ENCODE measurements around the gene LIN7B. TPM values are rescaled to one million over a fixed set of nuclear protein-coding genes. Genes with fewer than 3 reads are reported as not detected.

LIN7B gene
- total and polyA plus RNA-seq, 2 of the 13 experiments (the other 11 are each of a cell fraction or from before 2014, with no cell fraction given) = 5.3 to 7.6 TPM

GRCh38 chr19:49113762-49114629 is at the start of gene LIN7B (continued):
- TF ChIP-seq ZNF883 (CRISPR knock-in tag; IDR thresholded peaks at IDR 0.05; ENCODE audit: not compliant biosample characterization) (no peak), CHD2 (IDR thresholded peaks at IDR 0.05; ENCODE audit: low read depth, low read length) (no peak), FOXA1 (IDR thresholded peaks at IDR 0.05) (no peak), FOXA1 (CRISPR knock-in tag; IDR thresholded peaks at IDR 0.05) (no peak), REST (IDR thresholded peaks at IDR 0.05; ENCODE audit: borderline replicate concordance in 1 of 2, low read depth in 1 of 2, low read length in 2 of 2) (no peak), HHEX (CRISPR knock-in tag; IDR thresholded peaks at IDR 0.05) (no peak), ZNF597 (CRISPR knock-in tag; IDR thresholded peaks at IDR 0.05) (no peak), CBX5 (CRISPR knock-in tag; IDR thresholded peaks at IDR 0.05; ENCODE audit: borderline replicate concordance) (no peak), GLMP (CRISPR knock-in tag; IDR thresholded peaks at IDR 0.05; ENCODE audit: borderline replicate concordance) (no peak), YEATS2 (CRISPR knock-in tag; IDR thresholded peaks at IDR 0.05; ENCODE audit: borderline replicate concordance) (no peak; the same call in 1 of the 2 replicates), KLF11 (CRISPR knock-in tag; IDR thresholded peaks at IDR 0.05) (no peak), NFE2L1 (CRISPR knock-in tag; IDR thresholded peaks at IDR 0.05; ENCODE audit: borderline replicate concordance) (no peak), FLYWCH1 (CRISPR knock-in tag; IDR thresholded peaks at IDR 0.05) (no peak), ZNF709 (CRISPR knock-in tag; IDR thresholded peaks at IDR 0.05) (peak; percentile 66), AKNA (CRISPR knock-in tag; IDR thresholded peaks at IDR 0.05; ENCODE audit: borderline replicate concordance) (no peak), ZNF350 (CRISPR knock-in tag; IDR thresholded peaks at IDR 0.05; ENCODE audit: borderline replicate concordance, low read depth) (peak; percentile 32; the same call in 1 of the 2 replicates), SUZ12 (IDR thresholded peaks at IDR 0.05; ENCODE audit: low read depth, low read length) (no peak), ZNF460 (CRISPR knock-in tag; IDR thresholded peaks at IDR 0.05; ENCODE audit: borderline replicate concordance) (no peak), ZNF138 (CRISPR knock-in tag; IDR thresholded peaks at IDR 0.05; ENCODE audit: low read depth) (no peak)

Measured in HepG2 (cell line).